WERI-Rb-1 (cell line): ENCODE data around the gene P3H1.
"Not testable (repeated sequence)": the region's sequence is repeated elsewhere in the genome, so short reads cannot be mapped to it uniquely, and the experiment has no call there.

Experiments used
- DNase-seq: peaks from one replicate; pipeline ENCODE4 v3.0.0-alpha.2; 2020
- H3K27ac ChIP-seq: fragments of 250-450 bp; sonication (Bioruptor Pico); 2 replicates; pipeline ENCODE4 v1.5.1; 2020; ENCODE audit warnings: mild to moderate bottlenecking, moderate library complexity
- H3K27me3 ChIP-seq: fragments of 250-450 bp; sonication (Bioruptor Pico); 2 replicates; pipeline ENCODE4 v1.5.1; 2021; ENCODE audit warnings: mild to moderate bottlenecking, low read depth, moderate library complexity; ENCODE audit not compliant: insufficient read depth, severe bottlenecking
- H3K36me3 ChIP-seq: fragments of 250-450 bp; sonication (Bioruptor Pico); 2 replicates; pipeline ENCODE4 v1.5.1; 2020; ENCODE audit warnings: mild to moderate bottlenecking, moderate library complexity
- H3K4me3 ChIP-seq: 2 replicates; pipeline ENCODE4 v1.5.1; 2011; ENCODE audit warnings: low read depth, mild to moderate bottlenecking, control low read depth, low read length
- H3K9me3 ChIP-seq: fragments of 250-450 bp; sonication (Bioruptor Pico); 2 replicates; pipeline ENCODE4 v1.5.1; 2021; ENCODE audit warnings: mild to moderate bottlenecking, moderate library complexity; ENCODE audit not compliant: severe bottlenecking
- CTCF ChIP-seq: IDR thresholded peaks from 2 replicates; pipeline ENCODE4 v1.5.1; 2011; ENCODE audit warnings: low read depth, mild to moderate bottlenecking, control low read depth, inconsistent platforms, low read length

The P3H1 gene

GRCh38 chr1:42713293-42713692 is 53.5 kb downstream of the P3H1 start:
- peaks cover 57% of the 10 kb centered on the region for H3K36me3 ChIP-seq
- no peak for TF ChIP-seq CTCF

GRCh38 chr1:42712808-42713207 is 54.0 kb downstream of the P3H1 start:
- H3K9me3 ChIP-seq, DNase-seq: not testable (repeated sequence)
- H3K36me3 ChIP-seq: peaks cover 57% of the 10 kb centered on the region

More at GRCh38 chr1:42713293-42713692, 53.5 kb downstream of the P3H1 start:
- no peak overlapping the region for H3K27ac ChIP-seq
- no peaks in the 10 kb centered on the region for H3K9me3 ChIP-seq
- H3K27me3 ChIP-seq: no peaks in the 10 kb centered on the region
- H3K4me3 ChIP-seq: no peak overlapping the region
- no peak for DNase-seq

GRCh38 chr1:42703888-42704464 is 62.9 kb downstream of the P3H1 start:
- Histone ChIP-seq H3K9me3 (no peaks in the 10 kb centered on the region), H3K4me3 (no peak overlapping the region), H3K27me3 (no peaks in the 10 kb centered on the region), H3K27ac (no peak overlapping the region), H3K36me3 (peaks cover 92% of the 10 kb centered on the region)
- TF ChIP-seq CTCF: no peak
- no peak for DNase-seq

More at GRCh38 chr1:42712808-42713207, 54.0 kb downstream of the P3H1 start:
- not testable (repeated sequence) for H3K27me3 ChIP-seq, H3K27ac ChIP-seq, H3K4me3 ChIP-seq

- peaks cover 100% of the 10 kb centered on the region for H3K36me3 ChIP-seq
- no peaks in the 10 kb centered on the region for H3K27me3 ChIP-seq
Measured at GRCh38 chr1:42700006-42700405, 66.8 kb downstream of the P3H1 start.

GRCh38 chr1:42698081-42698813 is 68.6 kb downstream of the P3H1 start:
- Histone ChIP-seq H3K27me3 (no peaks in the 10 kb centered on the region), H3K27ac (no peak overlapping the region; the same call in 1 of the 2 replicates), H3K36me3 (peaks cover 100% of the 10 kb centered on the region), H3K9me3 (no peaks in the 10 kb centered on the region), H3K4me3 (no peak overlapping the region)
- no peak for DNase-seq
- no peak for TF ChIP-seq CTCF

More at GRCh38 chr1:42700006-42700405, 66.8 kb downstream of the P3H1 start:
- H3K9me3 ChIP-seq: no peaks in the 10 kb centered on the region
- H3K27ac ChIP-seq: no peak overlapping the region
- DNase-seq: no peak
- no peak for TF ChIP-seq CTCF
- H3K4me3 ChIP-seq: no peak overlapping the region
